RWPE1 (cell line): ENCODE measurements around the gene FEM1B.

Experiments
- CTCF ChIA-PET: fragments of 350-600 bp; sonication (Branson Sonifier 250); formaldehyde crosslinking; extraction: SDS; loops from one replicate; lab custom pipeline; 2021; lab: Yijun Ruan, JAX
- POLR2A ChIA-PET: fragments of 400-600 bp; formaldehyde crosslinking; extraction: SDS; loops from one replicate; lab custom pipeline; 2020; ENCODE audit warnings: antibody characterized with exemption; ENCODE audit not compliant: low non-redundant PET; lab: Yijun Ruan, JAX
- DNase-seq: peaks from one replicate; pipeline ENCODE4 v3.0.0; 2012; ENCODE audit warnings: low spot score
- H3K27ac ChIP-seq: fragments of 450-650 bp; 2 replicates; pipeline ENCODE4 v1.5.1; 2017
- CTCF ChIP-seq: fragments of 450-650 bp; conservative IDR thresholded peaks from 2 replicates; pipeline ENCODE4 v1.5.1; 2017; ENCODE audit warnings: low read depth, mild to moderate bottlenecking

Gene FEM1B

GRCh38 chr15:68322796-68323195 lies 45.3 kb downstream of the FEM1B start:
- POLR2A ChIA-PET, result no interaction called here
- TF ChIP-seq CTCF, result no peak
- DNase-seq, result no peak
- no peak overlapping the region for H3K27ac ChIP-seq
- CTCF ChIA-PET, result interaction anchor here (0.6 kb wide), 1 partner anchor 19 kb away, joined by 5 read pairs; no protein-coding TSS in a partner anchor

- CTCF ChIA-PET, result interaction anchor here (1.0 to 2.2 kb wide), 2 partner anchors 19 to 73 kb away, joined by 4 to 7 read pairs; no protein-coding TSS in a partner anchor
These were observed 48.2 kb downstream of the FEM1B start for GRCh38 chr15:68325726-68326125.

GRCh38 chr15:68326711-68327354 lies 49.3 kb downstream of the FEM1B start:
- DNase-seq, result no peak
- no peak overlapping the region for H3K27ac ChIP-seq
- TF ChIP-seq CTCF, result no peak
- ChIA-PET CTCF (interaction anchor here (1.0 to 2.2 kb wide), 2 partner anchors 20 to 74 kb away, joined by 4 to 7 read pairs; no protein-coding TSS in a partner anchor), POLR2A (no interaction called here)

More at GRCh38 chr15:68325726-68326125, 48.2 kb downstream of the FEM1B start:
- POLR2A ChIA-PET, result no interaction called here
- H3K27ac ChIP-seq, result no peak overlapping the region
- no peak for DNase-seq
- TF ChIP-seq CTCF, result no peak

- POLR2A ChIA-PET, result no interaction called here
These were observed 50.9 kb downstream of the FEM1B start for GRCh38 chr15:68328443-68328842.

GRCh38 chr15:68328964-68329363 lies 51.4 kb downstream of the FEM1B start:
- POLR2A ChIA-PET, result no interaction called here
- TF ChIP-seq CTCF, result no peak
- DNase-seq, result no peak
- CTCF ChIA-PET, result interaction anchor here (0.8 kb wide), 1 partner anchor 220 kb away, joined by 3 read pairs; no protein-coding TSS in a partner anchor
- no peak overlapping the region for H3K27ac ChIP-seq

More at GRCh38 chr15:68328443-68328842, 50.9 kb downstream of the FEM1B start:
- no peak overlapping the region for H3K27ac ChIP-seq
- no peak for DNase-seq
- no peak for TF ChIP-seq CTCF
- CTCF ChIA-PET, result no interaction called here

GRCh38 chr15:68330416-68330815 lies 52.9 kb downstream of the FEM1B start:
- no peak for DNase-seq
- no peak overlapping the region for H3K27ac ChIP-seq
- POLR2A ChIA-PET, result no interaction called here
- CTCF ChIA-PET, result no interaction called here
- no peak for TF ChIP-seq CTCF
